H9 (cell line): Measurements from ENCODE around the gene PCCB. TPM values are rescaled to one million over a fixed set of nuclear protein-coding genes. Genes with fewer than 3 reads are reported as not detected.

Source experiments
- DNase-seq: peaks from one replicate; pipeline ENCODE4 v3.0.0-alpha.2; 2017
- H2AFZ ChIP-seq: one replicate; pipeline ENCODE4 v1.6.1; 2013; ENCODE audit warnings: mild to moderate bottlenecking, low read length, control low read depth, moderate library complexity
- H2AK5ac ChIP-seq: 2 replicates; pipeline ENCODE4 v1.6.1; 2013; ENCODE audit warnings: low read length, control low read depth, mixed read lengths; ENCODE audit not compliant: insufficient read length
- H2BK120ac ChIP-seq: one replicate; pipeline ENCODE4 v1.6.1; 2013; ENCODE audit warnings: low read depth, mild to moderate bottlenecking, low read length, control low read depth, inconsistent platforms; ENCODE audit not compliant: poor library complexity, severe bottlenecking
- H2BK12ac ChIP-seq: 2 replicates; pipeline ENCODE4 v1.6.1; 2013; ENCODE audit warnings: low read length, control low read depth, mixed read lengths, low read depth; ENCODE audit not compliant: insufficient read length
- H2BK15ac ChIP-seq: 2 replicates; pipeline ENCODE4 v1.6.1; 2013; ENCODE audit warnings: low read depth, low read length, control low read depth
- H2BK20ac ChIP-seq: one replicate; pipeline ENCODE4 v1.6.1; 2013; ENCODE audit warnings: low read depth, mild to moderate bottlenecking, low read length, control low read depth, inconsistent platforms; ENCODE audit not compliant: poor library complexity, severe bottlenecking
- H2BK5ac ChIP-seq: 2 replicates; pipeline ENCODE4 v1.6.1; 2013; ENCODE audit warnings: low read length, control low read depth, mixed read lengths; ENCODE audit not compliant: insufficient read length
- H3K14ac ChIP-seq: 2 replicates; pipeline ENCODE4 v1.6.1; 2013; ENCODE audit warnings: low read length, control low read depth; ENCODE audit not compliant: insufficient read depth
- H3K18ac ChIP-seq: 2 replicates; pipeline ENCODE4 v1.6.1; 2013; ENCODE audit warnings: low read depth, mild to moderate bottlenecking, mixed read lengths, low read length, control low read depth; ENCODE audit not compliant: insufficient read length
- H3K23ac ChIP-seq: 2 replicates; pipeline ENCODE4 v1.6.1; 2013; ENCODE audit warnings: low read length, control low read depth, mixed read lengths, low read depth; ENCODE audit not compliant: insufficient read length
- H3K23me2 ChIP-seq: 2 replicates; pipeline ENCODE4 v1.6.1; 2013; ENCODE audit warnings: low read depth, mild to moderate bottlenecking, mixed read lengths, low read length, control low read depth; ENCODE audit not compliant: insufficient read length, poor library complexity, severe bottlenecking
- H3K27ac ChIP-seq: 2 replicates; pipeline ENCODE4 v1.5.1; 2013; ENCODE audit warnings: low read length, control low read depth, mixed read lengths, low read depth; ENCODE audit not compliant: insufficient read length
- H3K27me3 ChIP-seq: 2 replicates; pipeline ENCODE4 v1.6.1; 2013; ENCODE audit warnings: low read length, control low read depth, inconsistent platforms; ENCODE audit not compliant: insufficient read depth
- H3K4ac ChIP-seq: 2 replicates; pipeline ENCODE4 v1.6.1; 2013; ENCODE audit warnings: low read depth, mild to moderate bottlenecking, control low read depth, inconsistent platforms, low read length, moderate library complexity
- H3K4me1 ChIP-seq: 2 replicates; pipeline ENCODE4 v1.6.1; 2013; ENCODE audit warnings: low read length, control low read depth, inconsistent platforms; ENCODE audit not compliant: insufficient read depth
- H3K4me2 ChIP-seq: 2 replicates; pipeline ENCODE4 v1.6.1; 2013; ENCODE audit warnings: low read length, control low read depth, mixed read lengths; ENCODE audit not compliant: insufficient read length, insufficient read depth
- H3K56ac ChIP-seq: 2 replicates; pipeline ENCODE4 v1.6.1; 2013; ENCODE audit warnings: low read depth, mild to moderate bottlenecking, mixed read lengths, low read length, control low read depth; ENCODE audit not compliant: insufficient read length
- H3K79me1 ChIP-seq: 2 replicates; pipeline ENCODE4 v1.6.1; 2013; ENCODE audit warnings: low read depth, mild to moderate bottlenecking, moderate library complexity, low read length, control low read depth, inconsistent platforms; ENCODE audit not compliant: insufficient read depth, poor library complexity, severe bottlenecking
- H3K79me2 ChIP-seq: 2 replicates; pipeline ENCODE4 v1.6.1; 2013; ENCODE audit warnings: low read length, control low read depth, inconsistent platforms; ENCODE audit not compliant: insufficient read depth
- H3K9ac ChIP-seq: 2 replicates; pipeline ENCODE4 v1.6.1; 2013; ENCODE audit warnings: low read length, control low read depth, mixed read lengths; ENCODE audit not compliant: insufficient read length; ENCODE audit errors: extremely low read depth
- H3K9me3 ChIP-seq: one replicate; pipeline ENCODE4 v1.6.1; 2013; ENCODE audit warnings: low read depth, low read length, inconsistent platforms; ENCODE audit not compliant: control insufficient read depth
- H3T11ph ChIP-seq: one replicate; pipeline ENCODE4 v1.6.1; 2013; ENCODE audit warnings: mild to moderate bottlenecking, low read length, control low read depth, inconsistent platforms
- H4K20me1 ChIP-seq: one replicate; pipeline ENCODE4 v1.6.1; 2013; ENCODE audit not compliant: control insufficient read depth, insufficient read length, insufficient read depth
- H4K5ac ChIP-seq: 2 replicates; pipeline ENCODE4 v1.6.1; 2013; ENCODE audit warnings: low read depth, mild to moderate bottlenecking, mixed read lengths, low read length, control low read depth; ENCODE audit not compliant: insufficient read length
- H4K8ac ChIP-seq: replicated peaks from 2 replicates; pipeline ENCODE4 v1.6.1; 2013; ENCODE audit warnings: low read length, control low read depth, mixed read lengths, low read depth; ENCODE audit not compliant: insufficient read length
- H4K91ac ChIP-seq: 2 replicates; pipeline ENCODE4 v1.6.1; 2013; ENCODE audit warnings: low read depth, mild to moderate bottlenecking, moderate library complexity, mixed read lengths, low read length, control low read depth; ENCODE audit not compliant: insufficient read length
- H3K27ac Mint-ChIP-seq, 3 experiments: 2 replicates in 2 of 3; 3 replicates in 1 of 3; pipeline ENCODE4 v1.8.0; 2020 to 2021; ENCODE audit warnings: mixed read lengths in 3 of 3, mild to moderate bottlenecking in 1 of 3, moderate library complexity in 1 of 3
- H3K27me3 Mint-ChIP-seq: 2 replicates; pipeline ENCODE4 v1.8.0; 2021; ENCODE audit warnings: low read depth, mild to moderate bottlenecking, moderate library complexity, mixed read lengths
- H3K36me3 Mint-ChIP-seq, 3 experiments: 2 replicates in 2 of 3; 3 replicates in 1 of 3; pipeline ENCODE4 v1.8.0; 2020 to 2021; ENCODE audit warnings: low read depth in 3 of 3, mixed read lengths in 3 of 3; ENCODE audit not compliant: insufficient read depth in 1 of 3
- H3K4me1 Mint-ChIP-seq, 2 experiments: 2 replicates each; pipeline ENCODE4 v1.8.0; 2020; ENCODE audit warnings: mixed read lengths in 2 of 2
- H3K4me3 Mint-ChIP-seq, 2 experiments: 2 replicates in 1 of 2; 3 replicates in 1 of 2; pipeline ENCODE4 v1.8.0; 2020 to 2021; ENCODE audit warnings: mild to moderate bottlenecking in 2 of 2, mixed read lengths in 2 of 2, moderate library complexity in 1 of 2
- H3K9me3 Mint-ChIP-seq, 2 experiments: 2 replicates in 1 of 2; 3 replicates in 1 of 2; pipeline ENCODE4 v1.8.0; 2020; ENCODE audit warnings: mild to moderate bottlenecking in 2 of 2, mixed read lengths in 2 of 2, moderate library complexity in 1 of 2
- WGBS: extraction: QIAGEN DNeasy Blood & Tissue Kit; methylation state at CpG from one replicate; pipeline ENCODE4 v1.1.7; 2013; ENCODE audit warnings: missing lambda C conversion rate, low lambda C conversion rate, mixed read lengths; ENCODE audit not compliant: insufficient read length; ENCODE audit errors: extremely low coverage; 5-methylcytosine and 5-hydroxymethylcytosine counted together
- total RNA-seq: library from RNA; stranded (reverse); gene quantifications from 2 replicates; pipeline ENCODE4 v1.2.1, GENCODE V29; 2021
- TF ChIP-seq, protein P1 (sequence below): fragments of 200-600 bp; sonication (generic); conservative IDR thresholded peaks from 3 replicates; pipeline ENCODE4 v1.8.0; 2021; ENCODE audit warnings: antibody characterized with exemption, mild to moderate bottlenecking

The PCCB gene
- total RNA-seq, 1 experiment from 2014 or later: 68.9 TPM

DNA sequence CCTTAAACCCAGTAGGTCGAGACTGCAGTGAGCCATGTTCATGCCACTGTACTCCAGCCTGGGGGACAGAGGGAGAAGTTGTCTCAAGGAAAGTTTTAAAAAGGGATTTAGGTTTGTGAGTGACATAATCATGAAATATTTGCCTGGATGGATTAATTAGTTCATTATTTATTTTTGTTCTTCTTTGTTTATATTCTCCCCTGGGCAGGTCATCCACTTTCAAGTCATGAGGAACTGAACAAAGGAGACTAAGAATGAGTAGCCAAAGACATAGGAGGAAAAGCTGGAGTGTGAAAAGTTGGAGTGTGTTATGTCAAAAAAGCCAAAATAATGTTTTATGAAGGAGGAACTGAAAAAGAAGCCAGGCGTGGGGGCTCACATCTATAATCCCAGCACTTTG is 17.7 kb upstream of the PCCB start:
- Histone ChIP-seq H2AFZ (no peak overlapping the region), H4K20me1 (no peaks in the 10 kb centered on the region), H3K27ac (no peak overlapping the region), H2AK5ac (no peak overlapping the region), H4K8ac (no peak overlapping the region), H2BK15ac (no peak overlapping the region), H3T11ph (no peak overlapping the region), H3K56ac (no peak overlapping the region), H2BK120ac (no peak overlapping the region), H4K5ac (no peak overlapping the region), H3K18ac (no peak overlapping the region), H2BK5ac (no peak overlapping the region), H3K79me2 (no peaks in the 10 kb centered on the region), H4K91ac (no peak overlapping the region), H2BK12ac (no peak overlapping the region), H3K4me1 (no peaks in the 10 kb centered on the region), H3K4me2 (no peak overlapping the region), H3K27me3 (no peaks in the 10 kb centered on the region), H3K4ac (no peak overlapping the region), H3K23me2 (no peaks in the 10 kb centered on the region), H3K9ac (no peak overlapping the region), H3K79me1 (no peaks in the 10 kb centered on the region), H3K14ac (no peak overlapping the region), H3K9me3 (no peaks in the 10 kb centered on the region), H3K23ac (no peak overlapping the region), H2BK20ac (no peak overlapping the region)
- TF ChIP-seq, protein P1, sequence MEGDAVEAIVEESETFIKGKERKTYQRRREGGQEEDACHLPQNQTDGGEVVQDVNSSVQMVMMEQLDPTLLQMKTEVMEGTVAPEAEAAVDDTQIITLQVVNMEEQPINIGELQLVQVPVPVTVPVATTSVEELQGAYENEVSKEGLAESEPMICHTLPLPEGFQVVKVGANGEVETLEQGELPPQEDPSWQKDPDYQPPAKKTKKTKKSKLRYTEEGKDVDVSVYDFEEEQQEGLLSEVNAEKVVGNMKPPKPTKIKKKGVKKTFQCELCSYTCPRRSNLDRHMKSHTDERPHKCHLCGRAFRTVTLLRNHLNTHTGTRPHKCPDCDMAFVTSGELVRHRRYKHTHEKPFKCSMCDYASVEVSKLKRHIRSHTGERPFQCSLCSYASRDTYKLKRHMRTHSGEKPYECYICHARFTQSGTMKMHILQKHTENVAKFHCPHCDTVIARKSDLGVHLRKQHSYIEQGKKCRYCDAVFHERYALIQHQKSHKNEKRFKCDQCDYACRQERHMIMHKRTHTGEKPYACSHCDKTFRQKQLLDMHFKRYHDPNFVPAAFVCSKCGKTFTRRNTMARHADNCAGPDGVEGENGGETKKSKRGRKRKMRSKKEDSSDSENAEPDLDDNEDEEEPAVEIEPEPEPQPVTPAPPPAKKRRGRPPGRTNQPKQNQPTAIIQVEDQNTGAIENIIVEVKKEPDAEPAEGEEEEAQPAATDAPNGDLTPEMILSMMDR: no peak
- H3K27me3 Mint-ChIP-seq: peaks cover 11% of the 10 kb centered on the region
- H3K4me3 Mint-ChIP-seq: no peak overlapping the region
- no peak overlapping the region; a peak in 1 of 7 replicates for H3K27ac Mint-ChIP-seq
- no peak for DNase-seq
- no CpG with 5 or more reads among the region's 2 CpGs for WGBS
- H3K36me3 Mint-ChIP-seq: no peaks in the 10 kb centered on the region; a peak in 1 of 7 replicates
- peaks cover 24 to 26% of the 10 kb centered on the region in 2 experiments for H3K4me1 Mint-ChIP-seq
- H3K9me3 Mint-ChIP-seq: no peaks in the 10 kb centered on the region; a peak in 2 of 5 replicates
